H1 (cell line): ENCODE results near the gene CISTR. TPM values are rescaled to one million over a fixed set of nuclear protein-coding genes. Genes with fewer than 3 reads are reported as not detected.

Source experiments
- CTCF ChIA-PET: fragments of 300-600 bp; sonication (Branson Sonifier 250); formaldehyde crosslinking; loops from one replicate; lab custom pipeline; 2021; ENCODE audit not compliant: partially characterized antibody; lab: Charles Lee
- POLR2A ChIA-PET: fragments of 300-600 bp; sonication (Branson Sonifier 250); formaldehyde crosslinking; loops from one replicate; lab custom pipeline; 2021; ENCODE audit warnings: inconsistent platforms; ENCODE audit not compliant: partially characterized antibody; lab: Charles Lee
- DNase-seq, 2 experiments: peaks; one replicate each; pipeline versions ENCODE4 v3.0.0 to v3.0.0-alpha.2; 2010 to 2022; ENCODE audit warnings: low spot score in 2 of 2, low read depth in 1 of 2, mixed read lengths in 1 of 2
- FAIRE-seq: peaks from 2 replicates; lab custom pipeline; 2011; peaks lifted over from hg19 to GRCh38; lab: Jason Lieb, UNC
- H2AFZ ChIP-seq: 2 replicates; pipeline ENCODE4 v1.8.1; 2012; ENCODE audit warnings: low read length, inconsistent platforms
- H2AK5ac ChIP-seq: 2 replicates; pipeline ENCODE4 v1.6.1; 2013; ENCODE audit warnings: low read depth, low read length
- H2BK120ac ChIP-seq: replicated peaks from 2 replicates; pipeline ENCODE3; 2013; ENCODE audit warnings: low read depth, low read length, inconsistent platforms
- H2BK12ac ChIP-seq: 2 replicates; pipeline ENCODE4 v1.6.1; 2013; ENCODE audit warnings: low read depth, low read length
- H2BK15ac ChIP-seq: 2 replicates; pipeline ENCODE4 v1.6.1; 2013; ENCODE audit warnings: low read length
- H2BK20ac ChIP-seq: 2 replicates; pipeline ENCODE4 v1.6.1; 2013; ENCODE audit warnings: low read length
- H2BK5ac ChIP-seq: 2 replicates; pipeline ENCODE4 v1.6.1; 2013; ENCODE audit warnings: low read depth, low read length
- H3K14ac ChIP-seq: 2 replicates; pipeline ENCODE4 v1.6.1; 2013; ENCODE audit warnings: inconsistent platforms; ENCODE audit not compliant: insufficient read length
- H3K18ac ChIP-seq: 2 replicates; pipeline ENCODE4 v1.6.1; 2013; ENCODE audit warnings: low read length; ENCODE audit errors: extremely low read depth
- H3K23ac ChIP-seq: 2 replicates; pipeline ENCODE4 v1.6.1; 2013; ENCODE audit warnings: inconsistent platforms; ENCODE audit not compliant: insufficient read length
- H3K23me2 ChIP-seq: 2 replicates; pipeline ENCODE4 v1.6.1; 2013; ENCODE audit warnings: low read depth, low read length
- H3K27ac ChIP-seq: 2 replicates; pipeline ENCODE4 v1.6.1; 2011; ENCODE audit warnings: low read depth, low read length, inconsistent platforms
- H3K27me3 ChIP-seq, 4 experiments: replicated peaks in 1 of 4; 1 replicate in 1 of 4; 2 replicates in 3 of 4; pipeline versions ENCODE4 v1.6.1 to v1.8.1; 2011 to 2013; ENCODE audit warnings: low read length in 3 of 4, mild to moderate bottlenecking in 3 of 4, inconsistent platforms in 2 of 4, mixed read lengths in 2 of 4, moderate library complexity in 1 of 4; ENCODE audit not compliant: control insufficient read depth in 3 of 4, insufficient read depth in 3 of 4; ENCODE audit errors: extremely low read depth in 1 of 4
- H3K36me3 ChIP-seq, 4 experiments: 2 replicates each; pipeline versions ENCODE4 v1.6.1 to v1.8.1; 2011 to 2013; ENCODE audit warnings: mild to moderate bottlenecking in 4 of 4, low read length in 3 of 4, moderate library complexity in 2 of 4, control low read depth in 1 of 4, inconsistent platforms in 1 of 4; ENCODE audit not compliant: insufficient read depth in 4 of 4, control insufficient read depth in 2 of 4
- H3K4ac ChIP-seq: replicated peaks from 2 replicates; pipeline ENCODE3; 2013; ENCODE audit warnings: low read length, low read depth, mixed read lengths, inconsistent platforms; ENCODE audit not compliant: insufficient read length
- H3K4me1 ChIP-seq, 4 experiments: replicated peaks in 1 of 4; 1 replicate in 1 of 4; 2 replicates in 3 of 4; pipeline versions ENCODE4 v1.6.1 to v1.8.1; 2011 to 2013; ENCODE audit warnings: low read length in 3 of 4, inconsistent platforms in 2 of 4, mixed read lengths in 1 of 4; ENCODE audit not compliant: insufficient read depth in 4 of 4, control insufficient read depth in 3 of 4
- H3K4me2 ChIP-seq, 2 experiments: 2 replicates each; pipeline versions ENCODE4 v1.6.1 to v1.8.1; 2011 to 2013; ENCODE audit warnings: low read depth in 2 of 2, low read length in 2 of 2, control low read depth in 1 of 2, inconsistent platforms in 1 of 2, mild to moderate bottlenecking in 1 of 2; ENCODE audit not compliant: insufficient read depth in 1 of 2
- H3K4me3 ChIP-seq, 4 experiments: fragments of 200-600, 300-600 bp in 1 of 4; sonication (generic), shearing (Covaris generic), sonication (Bioruptor Twin) in 1 of 4; 2 replicates each; pipeline versions ENCODE4 v1.5.1 to v1.8.1; 2011 to 2016; ENCODE audit warnings: low read length in 4 of 4, low read depth in 3 of 4, control low read depth in 2 of 4, inconsistent platforms in 2 of 4, mild to moderate bottlenecking in 2 of 4, mixed read lengths in 1 of 4, moderate library complexity in 1 of 4; ENCODE audit not compliant: insufficient read depth in 2 of 4; ENCODE audit errors: extremely low read depth in 1 of 4
- H3K56ac ChIP-seq: replicated peaks from 2 replicates; pipeline ENCODE3; 2013; ENCODE audit warnings: low read depth, mild to moderate bottlenecking, mixed read lengths, low read length, inconsistent platforms; ENCODE audit not compliant: insufficient read length
- H3K79me1 ChIP-seq: 2 replicates; pipeline ENCODE4 v1.6.1; 2013; ENCODE audit warnings: low read depth, low read length, control low read depth
- H3K79me2 ChIP-seq, 2 experiments: 2 replicates each; pipeline versions ENCODE4 v1.6.1 to v1.8.1; 2012 to 2013; ENCODE audit warnings: low read length in 2 of 2, mild to moderate bottlenecking in 2 of 2, inconsistent platforms in 1 of 2; ENCODE audit not compliant: insufficient read depth in 2 of 2, control insufficient read depth in 1 of 2
- H3K9ac ChIP-seq, 4 experiments: replicated peaks in 1 of 4; 1 replicate in 1 of 4; 2 replicates in 3 of 4; pipeline versions ENCODE4 v1.6.1 to v1.8.1; 2011 to 2013; ENCODE audit warnings: low read depth in 3 of 4, low read length in 3 of 4, control low read depth in 2 of 4, mild to moderate bottlenecking in 2 of 4, moderate library complexity in 2 of 4, inconsistent platforms in 1 of 4; ENCODE audit errors: extremely low read depth in 1 of 4
- H3K9me3 ChIP-seq, 2 experiments: 2 replicates each; pipeline versions ENCODE4 v1.6.1 to v1.8.1; 2012 to 2013; ENCODE audit warnings: mild to moderate bottlenecking in 2 of 2, moderate library complexity in 2 of 2, control low read depth in 1 of 2, inconsistent platforms in 1 of 2, low read depth in 1 of 2, low read length in 1 of 2, mixed read lengths in 1 of 2; ENCODE audit not compliant: insufficient read depth in 2 of 2
- H4K20me1 ChIP-seq, 2 experiments: replicated peaks in 1 of 2; 2 replicates each; pipeline versions ENCODE3 to v1.8.1; 2011 to 2013; ENCODE audit warnings: inconsistent platforms in 2 of 2, low read length in 2 of 2, mild to moderate bottlenecking in 1 of 2; ENCODE audit not compliant: insufficient read depth in 2 of 2, control insufficient read depth in 1 of 2
- H4K5ac ChIP-seq: 2 replicates; pipeline ENCODE4 v1.6.1; 2013; ENCODE audit warnings: low read length, low read depth, mixed read lengths, inconsistent platforms; ENCODE audit not compliant: insufficient read length
- H4K8ac ChIP-seq: 2 replicates; pipeline ENCODE4 v1.8.0; 2013; ENCODE audit warnings: mild to moderate bottlenecking, moderate library complexity, low read length, inconsistent platforms; ENCODE audit not compliant: insufficient read depth; ENCODE audit errors: extremely low read depth
- H4K91ac ChIP-seq: replicated peaks from 2 replicates; pipeline ENCODE3; 2013; ENCODE audit warnings: low read length, mixed read lengths, inconsistent platforms; ENCODE audit not compliant: insufficient read length
- ASH2L ChIP-seq: fragments of 200-600, 300-600 bp; sonication (generic); IDR thresholded peaks from one replicate; pipeline ENCODE4 v1.7.1; 2017; ENCODE audit warnings: low read length
- CBX5 ChIP-seq: fragments of 300-800, 300-1000 bp; sonication (generic); IDR thresholded peaks from 2 replicates; pipeline ENCODE4 v1.7.1; 2016; ENCODE audit warnings: antibody characterized with exemption, low read length, low read depth
- CTCF ChIP-seq, 3 experiments: IDR thresholded peaks; 1 replicate in 2 of 3; 2 replicates in 1 of 3; pipeline versions ENCODE4 v1.5.1 to v1.6.1; 2011; ENCODE audit warnings: low read length in 3 of 3, mild to moderate bottlenecking in 3 of 3, inconsistent platforms in 2 of 3, low read depth in 1 of 3, moderate library complexity in 1 of 3; ENCODE audit not compliant: insufficient read depth in 1 of 3; ENCODE audit errors: control extremely low read depth in 1 of 3
- EP300 ChIP-seq, 2 experiments: IDR thresholded peaks; 1 replicate in 1 of 2; 2 replicates in 1 of 2; pipeline ENCODE4 v1.6.1; 2011 to 2012; ENCODE audit warnings: low read depth in 2 of 2, low read length in 2 of 2, mild to moderate bottlenecking in 2 of 2, borderline replicate concordance in 1 of 2, inconsistent platforms in 1 of 2, moderate library complexity in 1 of 2
- FOSL1 ChIP-seq: IDR thresholded peaks from 2 replicates; pipeline ENCODE4 v1.6.1; 2011; ENCODE audit warnings: mild to moderate bottlenecking, low read depth, low read length, moderate library complexity; ENCODE audit not compliant: insufficient read depth
- NANOG ChIP-seq: IDR thresholded peaks from 2 replicates; pipeline ENCODE4 v1.6.1; 2011; ENCODE audit warnings: low read length, low read depth, mild to moderate bottlenecking, inconsistent platforms; ENCODE audit not compliant: insufficient read depth, poor library complexity, severe bottlenecking
- POLR2AphosphoS5 ChIP-seq: IDR thresholded peaks from 2 replicates; pipeline ENCODE4 v1.6.1; 2011; ENCODE audit warnings: low read depth, low read length
- RBBP5 ChIP-seq: IDR thresholded peaks from 2 replicates; pipeline ENCODE4 v1.7.1; 2012; ENCODE audit warnings: low read depth, mild to moderate bottlenecking, inconsistent platforms, low read length, moderate library complexity, borderline replicate concordance
- TAF1 ChIP-seq: IDR thresholded peaks from 2 replicates; pipeline ENCODE4 v1.6.1; 2011; ENCODE audit warnings: mild to moderate bottlenecking, low read depth, low read length
- USF2 ChIP-seq: IDR thresholded peaks from 2 replicates; pipeline ENCODE4 v1.6.1; 2011; ENCODE audit warnings: low read length, improper control_type of control experiment
- WGBS, 2 experiments: shearing (Covaris generic) in 1 of 2; methylation state at CpG; one replicate each; pipeline versions ENCODE4 v1.1.6 to v1.1.7; 2013 to 2015; ENCODE audit warnings: low lambda C conversion rate in 2 of 2, mixed read lengths in 2 of 2, inconsistent platforms in 1 of 2, low coverage in 1 of 2, missing lambda C conversion rate in 1 of 2; ENCODE audit not compliant: insufficient replicate concordance in 2 of 2, insufficient coverage in 1 of 2, insufficient read length in 1 of 2; ENCODE audit errors: extremely low coverage in 1 of 2, missing lambda C conversion rate in 1 of 2; 5-methylcytosine and 5-hydroxymethylcytosine counted together
- polyA plus RNA-seq, 7 experiments: library from polyadenylated mRNA; depleted of rRNA in 3 of 7; stranded (reverse) in 5 of 7; unstranded in 2 of 7; fragments of >200 nt in 5 of 7; fragments of 200-250 nt in 2 of 7; gene quantifications; 1 replicate in 5 of 7; 2 replicates in 1 of 7; 4 replicates in 1 of 7; pipeline versions ENCODE4 v1.2.1 to v1.2.3, GENCODE V29; 2011 to 2013; ENCODE audit warnings: missing spikeins in 2 of 7, mixed read lengths in 2 of 7
- total RNA-seq: library from RNA; stranded (reverse); fragmentation: NEBNext Ultra II Directional; extraction: Animal tissue kit (Norgen Biotek cat#: 25700); gene quantifications from 2 replicates; pipeline ENCODE4 v1.2.1, GENCODE V29; 2021

CISTR gene
- total and polyA plus RNA-seq, 2 of the 8 experiments (the other 6 are each of a cell fraction or from before 2014, with no cell fraction given), result not detected

- H3K27ac ChIP-seq, result no peak overlapping the region
- no peak overlapping the region for H2BK20ac ChIP-seq
- no peaks in the 10 kb centered on the region for H3K9me3 ChIP-seq
- no peaks in the 10 kb centered on the region; the same call in 1 of the 2 replicates for H3K23me2 ChIP-seq
- H3K4me3 ChIP-seq, result no peak overlapping the region
- no peaks in the 10 kb centered on the region for H3K36me3 ChIP-seq
- H2BK5ac ChIP-seq, result no peak overlapping the region
- H3K4ac ChIP-seq, result no peak overlapping the region
- no peaks in the 10 kb centered on the region for H4K20me1 ChIP-seq
- no peaks in the 10 kb centered on the region for H3K79me2 ChIP-seq
- H3K27me3 ChIP-seq, result peaks cover 0 to 2% (median 0%) of the 10 kb centered on the region in 4 experiments; a peak in 2 of 7 replicates
- H3K9ac ChIP-seq, result no peak overlapping the region
- CTCF ChIA-PET, result interaction anchor here (1.5 to 7.4 kb wide), 5 partner anchors 11 to 83 kb away, joined by 4 to 51 read pairs (median 5); no protein-coding TSS in a partner anchor
- no peaks in the 10 kb centered on the region for H3K79me1 ChIP-seq
- H2AK5ac ChIP-seq, result no peak overlapping the region
- WGBS, 2 experiments, result 84% methylated on average over 3 of the region's 3 CpGs; no CpG with 5 or more reads in 1 of the 2 experiments
- H3K18ac ChIP-seq, result no peak overlapping the region
- H4K8ac ChIP-seq, result no peak overlapping the region
- no peak overlapping the region for H3K14ac ChIP-seq
- DNase-seq (no peak), FAIRE-seq (no peak)
- H3K56ac ChIP-seq, result no peak overlapping the region
- POLR2A ChIA-PET, result no interaction called here
- no peak overlapping the region for H2AFZ ChIP-seq
- H2BK15ac ChIP-seq, result no peak overlapping the region
- no peak overlapping the region for H3K23ac ChIP-seq
- H2BK12ac ChIP-seq, result no peak overlapping the region
- H3K4me2 ChIP-seq, result no peak overlapping the region
- no peak overlapping the region for H4K91ac ChIP-seq
- H2BK120ac ChIP-seq, result no peak overlapping the region
- H3K4me1 ChIP-seq, result peaks cover 0 to 5% (median under 1%) of the 10 kb centered on the region in 4 experiments; a peak in 2 of 7 replicates
- no peak overlapping the region for H4K5ac ChIP-seq
- TF ChIP-seq RBBP5, result no peak
- no peak for TF ChIP-seq CBX5
- TF ChIP-seq TAF1, result no peak
- TF ChIP-seq FOSL1, result no peak
- TF ChIP-seq NANOG, result no peak
- no peak for TF ChIP-seq ASH2L
- no peak for TF ChIP-seq EP300 (IDR thresholded peaks at IDR 0.05; ENCODE audit: borderline replicate concordance in 1 of 2, low read depth in 2 of 2, low read length in 2 of 2)
- no peak for TF ChIP-seq POLR2AphosphoS5
- no peak for TF ChIP-seq CTCF (IDR thresholded peaks at IDR 0.05; ENCODE audit: control extremely low read depth in 1 of 3, insufficient read depth in 1 of 3, low read depth in 1 of 3, low read length in 3 of 3)
- no peak for TF ChIP-seq USF2
Measured at GRCh38 chr12:53780323-53780722, 28.5 kb upstream of the CISTR start.
